Neural cell (in vitro differentiated cells): ENCODE measurements around the gene DRICH1.

ENCODE experiments used
- CTCF ChIP-seq: fragments of 450-650 bp; IDR thresholded peaks from 2 replicates; pipeline ENCODE4 v1.5.1; 2014; ENCODE audit warnings: antibody characterized with exemption, mild to moderate bottlenecking, moderate library complexity; ENCODE audit not compliant: poor library complexity, severe bottlenecking
- EZH2 ChIP-seq: fragments of 200-600, 300-800 bp; shearing (Covaris generic), sonication (generic); IDR thresholded peaks from 2 replicates; pipeline ENCODE4 v1.6.1; 2014; ENCODE audit warnings: antibody characterized with exemption, low read length, borderline replicate concordance, mild to moderate bottlenecking; ENCODE audit not compliant: insufficient read depth, poor library complexity, severe bottlenecking

- TF ChIP-seq CTCF (no peak), EZH2 (no peak)
These were observed 38.5 kb upstream of the DRICH1 start for GRCh38 chr22:23670378-23671295.
